ENCODE measurements around the gene NNMT.

Gene NNMT

DNA sequence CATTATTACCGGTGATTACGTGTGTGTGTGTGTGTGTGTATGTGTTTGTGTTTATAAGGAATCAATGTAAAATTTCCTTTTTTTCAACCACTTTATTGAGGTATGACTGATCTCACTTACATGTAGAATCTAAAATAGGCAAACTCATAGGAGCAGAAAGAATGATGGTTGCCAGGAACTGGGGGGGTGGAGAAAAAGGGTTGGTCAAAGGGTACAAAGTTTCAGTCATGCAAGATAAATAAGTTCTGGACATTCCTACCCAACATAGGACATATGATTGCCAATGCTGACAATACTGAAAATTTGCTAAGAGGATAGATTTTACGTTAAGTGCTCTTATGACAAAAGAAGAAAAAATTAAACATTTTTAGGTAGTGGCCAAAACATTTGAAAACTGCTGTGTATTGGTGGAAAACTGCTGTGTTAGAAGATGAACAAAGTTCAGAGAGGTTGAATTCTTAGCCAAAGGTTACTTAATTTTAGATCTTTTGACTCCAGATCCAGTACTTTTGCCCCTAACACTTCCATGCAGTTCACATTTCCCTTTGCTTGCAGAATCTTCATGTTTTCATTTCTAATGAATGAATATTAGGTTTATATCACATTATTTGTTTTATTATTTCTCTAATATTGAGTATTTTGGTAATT, 49.5 kb downstream of the NNMT start:
- no peak overlapping the region for H3K4me3 ChIP-seq (ENCODE audit: low read length)
- peaks cover 3% of the 10 kb centered on the region for H3K9me3 ChIP-seq (ENCODE audit: control insufficient read depth, insufficient read depth, low read length)
- H3K36me3 ChIP-seq (ENCODE audit: control insufficient read depth, insufficient read depth, low read length): no peaks in the 10 kb centered on the region
- no peaks in the 10 kb centered on the region for H3K4me1 ChIP-seq (ENCODE audit: control insufficient read depth, insufficient read depth, low read length)
- DNase-seq (ENCODE audit: low read depth, low spot score): no peak
- WGBS (ENCODE audit: insufficient coverage, insufficient read length): no CpG with 5 or more reads among the region's 3 CpGs
- H3K27me3 ChIP-seq (ENCODE audit: control insufficient read depth, insufficient read depth, low read length): no peaks in the 10 kb centered on the region
- H3K27ac ChIP-seq (ENCODE audit: low read length): no peak overlapping the region

DNA sequence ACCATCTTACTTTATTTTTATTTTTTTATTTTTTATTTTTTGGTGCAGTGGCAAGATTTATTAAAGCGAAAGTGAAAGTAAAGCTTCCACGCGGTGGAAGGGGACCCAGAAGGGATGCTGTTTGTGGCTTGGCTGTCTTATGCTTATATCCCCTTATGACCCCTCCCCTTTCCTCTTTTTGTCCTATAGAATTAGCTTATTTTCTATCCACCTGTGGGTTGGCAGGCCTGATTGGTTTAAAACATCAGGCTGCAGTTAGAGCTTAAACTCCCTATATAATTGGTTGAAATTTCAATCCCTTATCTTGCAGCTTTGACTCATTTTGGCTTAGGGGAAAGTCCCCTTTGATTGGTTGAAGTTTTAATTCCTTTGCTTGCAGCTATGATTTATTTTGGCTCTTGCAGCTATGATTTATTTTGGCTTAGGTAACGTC, 50.5 kb downstream of the NNMT start:
- Histone ChIP-seq H3K4me1 (ENCODE audit: control insufficient read depth, insufficient read depth, low read length) (no peaks in the 10 kb centered on the region), H3K9me3 (ENCODE audit: control insufficient read depth, insufficient read depth, low read length) (peaks cover 3% of the 10 kb centered on the region), H3K4me3 (ENCODE audit: low read length) (no peak overlapping the region), H3K27me3 (ENCODE audit: control insufficient read depth, insufficient read depth, low read length) (no peaks in the 10 kb centered on the region), H3K27ac (ENCODE audit: low read length) (no peak overlapping the region), H3K36me3 (ENCODE audit: control insufficient read depth, insufficient read depth, low read length) (no peaks in the 10 kb centered on the region)
- DNase-seq (ENCODE audit: low read depth, low spot score): no peak
- WGBS (ENCODE audit: insufficient coverage, insufficient read length): no CpG with 5 or more reads among the region's 4 CpGs

GRCh38 chr11:114348200-114349191, 52.3 kb downstream of the NNMT start:
- Histone ChIP-seq H3K4me1 (ENCODE audit: control insufficient read depth, insufficient read depth, low read length) (no peaks in the 10 kb centered on the region), H3K27ac (ENCODE audit: low read length) (no peak overlapping the region), H3K4me3 (ENCODE audit: low read length) (no peak overlapping the region), H3K36me3 (ENCODE audit: control insufficient read depth, insufficient read depth, low read length) (no peaks in the 10 kb centered on the region), H3K9me3 (ENCODE audit: control insufficient read depth, insufficient read depth, low read length) (peaks cover 3% of the 10 kb centered on the region), H3K27me3 (ENCODE audit: control insufficient read depth, insufficient read depth, low read length) (no peaks in the 10 kb centered on the region)
- no CpG with 5 or more reads among the region's 13 CpGs for WGBS (ENCODE audit: insufficient coverage, insufficient read length)
- peak; percentile 50 for DNase-seq (ENCODE audit: low read depth, low spot score)

GRCh38 chr11:114350022-114350421, 53.8 kb downstream of the NNMT start:
- no peaks in the 10 kb centered on the region for H3K4me1 ChIP-seq (ENCODE audit: control insufficient read depth, insufficient read depth, low read length)
- peaks cover 3% of the 10 kb centered on the region for H3K9me3 ChIP-seq (ENCODE audit: control insufficient read depth, insufficient read depth, low read length)
- H3K27me3 ChIP-seq (ENCODE audit: control insufficient read depth, insufficient read depth, low read length): no peaks in the 10 kb centered on the region
- no peak overlapping the region for H3K4me3 ChIP-seq (ENCODE audit: low read length)
- no peaks in the 10 kb centered on the region for H3K36me3 ChIP-seq (ENCODE audit: control insufficient read depth, insufficient read depth, low read length)
- WGBS (ENCODE audit: insufficient coverage, insufficient read length): no CpG with 5 or more reads among the region's 10 CpGs
- DNase-seq (ENCODE audit: low read depth, low spot score): no peak
- no peak overlapping the region for H3K27ac ChIP-seq (ENCODE audit: low read length)

DNA sequence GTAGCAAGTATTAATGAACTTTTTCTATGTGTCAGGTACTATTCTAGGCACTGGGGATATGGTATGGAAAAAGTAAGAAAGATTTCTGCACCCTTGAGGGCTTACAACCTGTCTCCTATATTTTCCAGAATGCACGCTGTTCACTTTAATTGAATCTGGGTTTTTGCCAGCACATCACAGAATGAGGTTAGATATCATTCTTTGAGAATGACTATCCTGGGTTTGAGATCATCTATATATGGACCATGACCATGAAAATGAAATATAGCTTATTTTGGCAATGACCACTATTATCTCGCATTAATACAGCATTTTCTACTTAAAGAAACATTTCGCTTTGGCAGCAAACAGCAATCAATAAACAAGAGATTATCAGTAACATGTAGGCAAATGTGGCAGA, 57.2 kb downstream of the NNMT start:
- Histone ChIP-seq H3K4me1 (ENCODE audit: control insufficient read depth, insufficient read depth, low read length) (no peaks in the 10 kb centered on the region), H3K9me3 (ENCODE audit: control insufficient read depth, insufficient read depth, low read length) (no peaks in the 10 kb centered on the region), H3K27me3 (ENCODE audit: control insufficient read depth, insufficient read depth, low read length) (no peaks in the 10 kb centered on the region), H3K4me3 (ENCODE audit: low read length) (no peak overlapping the region), H3K27ac (ENCODE audit: low read length) (no peak overlapping the region), H3K36me3 (ENCODE audit: control insufficient read depth, insufficient read depth, low read length) (no peaks in the 10 kb centered on the region)
- DNase-seq (ENCODE audit: low read depth, low spot score): no peak
- no CpG with 5 or more reads among the region's 3 CpGs for WGBS (ENCODE audit: insufficient coverage, insufficient read length)

GRCh38 chr11:114354076-114354475, 57.9 kb downstream of the NNMT start:
- Histone ChIP-seq H3K27ac (ENCODE audit: low read length) (no peak overlapping the region), H3K4me3 (ENCODE audit: low read length) (no peak overlapping the region), H3K9me3 (ENCODE audit: control insufficient read depth, insufficient read depth, low read length) (no peaks in the 10 kb centered on the region), H3K27me3 (ENCODE audit: control insufficient read depth, insufficient read depth, low read length) (no peaks in the 10 kb centered on the region), H3K36me3 (ENCODE audit: control insufficient read depth, insufficient read depth, low read length) (no peaks in the 10 kb centered on the region), H3K4me1 (ENCODE audit: control insufficient read depth, insufficient read depth, low read length) (no peaks in the 10 kb centered on the region)
- DNase-seq (ENCODE audit: low read depth, low spot score): no peak
- WGBS (ENCODE audit: insufficient coverage, insufficient read length): no CpG with 5 or more reads among the region's 3 CpGs

GRCh38 chr11:114358716-114359115, 62.5 kb downstream of the NNMT start:
- no peaks in the 10 kb centered on the region for H3K9me3 ChIP-seq (ENCODE audit: control insufficient read depth, insufficient read depth, low read length)
- H3K4me1 ChIP-seq (ENCODE audit: control insufficient read depth, insufficient read depth, low read length): no peaks in the 10 kb centered on the region
- no CpG with 5 or more reads among the region's 1 CpG for WGBS (ENCODE audit: insufficient coverage, insufficient read length)
- no peak overlapping the region for H3K4me3 ChIP-seq (ENCODE audit: low read length)
- H3K27me3 ChIP-seq (ENCODE audit: control insufficient read depth, insufficient read depth, low read length): no peaks in the 10 kb centered on the region
- H3K27ac ChIP-seq (ENCODE audit: low read length): no peak overlapping the region
- no peak for DNase-seq (ENCODE audit: low read depth, low spot score)
- no peaks in the 10 kb centered on the region for H3K36me3 ChIP-seq (ENCODE audit: control insufficient read depth, insufficient read depth, low read length)

- no peak for DNase-seq (ENCODE audit: low read depth, low spot score)
- H3K4me3 ChIP-seq (ENCODE audit: low read length): no peak overlapping the region
- no peaks in the 10 kb centered on the region for H3K4me1 ChIP-seq (ENCODE audit: control insufficient read depth, insufficient read depth, low read length)
- no peaks in the 10 kb centered on the region for H3K27me3 ChIP-seq (ENCODE audit: control insufficient read depth, insufficient read depth, low read length)
- H3K9me3 ChIP-seq (ENCODE audit: control insufficient read depth, insufficient read depth, low read length): no peaks in the 10 kb centered on the region
- no peaks in the 10 kb centered on the region for H3K36me3 ChIP-seq (ENCODE audit: control insufficient read depth, insufficient read depth, low read length)
- no peak overlapping the region for H3K27ac ChIP-seq (ENCODE audit: low read length)
Observed at GRCh38 chr11:114359342-114359741, 63.1 kb downstream of the NNMT start.

GRCh38 chr11:114362326-114362725, 66.1 kb downstream of the NNMT start:
- WGBS (ENCODE audit: insufficient coverage, insufficient read length): no CpG with 5 or more reads among the region's 4 CpGs
- H3K9me3 ChIP-seq (ENCODE audit: control insufficient read depth, insufficient read depth, low read length): no peaks in the 10 kb centered on the region
- no peaks in the 10 kb centered on the region for H3K36me3 ChIP-seq (ENCODE audit: control insufficient read depth, insufficient read depth, low read length)
- no peaks in the 10 kb centered on the region for H3K4me1 ChIP-seq (ENCODE audit: control insufficient read depth, insufficient read depth, low read length)
- DNase-seq (ENCODE audit: low read depth, low spot score): no peak
- no peaks in the 10 kb centered on the region for H3K27me3 ChIP-seq (ENCODE audit: control insufficient read depth, insufficient read depth, low read length)
- H3K27ac ChIP-seq (ENCODE audit: low read length): no peak overlapping the region
- no peak overlapping the region for H3K4me3 ChIP-seq (ENCODE audit: low read length)

DNA sequence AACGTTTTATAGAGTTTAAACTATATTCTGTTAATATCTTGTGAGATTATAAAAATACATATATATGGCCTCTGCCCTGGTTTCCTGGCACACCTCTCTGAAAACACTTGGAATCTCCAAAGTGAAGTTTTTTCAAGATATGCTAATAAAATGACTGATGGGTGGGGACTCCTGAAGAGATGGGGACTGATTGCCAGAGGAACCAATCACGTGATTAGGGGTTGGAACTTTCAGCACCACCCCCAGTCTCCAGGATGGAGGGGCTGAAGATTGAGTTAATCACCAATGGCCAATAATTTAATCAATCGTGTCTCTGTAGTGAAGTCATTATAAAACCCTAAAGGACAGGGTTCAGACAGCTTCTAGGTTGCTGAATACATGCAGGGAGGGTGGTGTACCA, 66.8 kb downstream of the NNMT start:
- no CpG with 5 or more reads among the region's 3 CpGs for WGBS (ENCODE audit: insufficient coverage, insufficient read length)
- DNase-seq (ENCODE audit: low read depth, low spot score): no peak
- Histone ChIP-seq H3K4me1 (ENCODE audit: control insufficient read depth, insufficient read depth, low read length) (no peaks in the 10 kb centered on the region), H3K36me3 (ENCODE audit: control insufficient read depth, insufficient read depth, low read length) (no peaks in the 10 kb centered on the region), H3K27me3 (ENCODE audit: control insufficient read depth, insufficient read depth, low read length) (no peaks in the 10 kb centered on the region), H3K27ac (ENCODE audit: low read length) (no peak overlapping the region), H3K9me3 (ENCODE audit: control insufficient read depth, insufficient read depth, low read length) (no peaks in the 10 kb centered on the region), H3K4me3 (ENCODE audit: low read length) (no peak overlapping the region)

All from iPS DF 6.9 (cell line).